ENCODE results near the gene TPI1. TPM values are rescaled to one million over a fixed set of nuclear protein-coding genes. Genes with fewer than 3 reads are reported as not detected.
"Not testable (repeated sequence)": the region's sequence is repeated elsewhere in the genome, so short reads cannot be mapped to it uniquely, and the experiment has no call there.

The TPI1 gene
- total RNA-seq, 1 donor from 2014 or later = 1,157 TPM

- intact Hi-C loops (cut with micrococcal nuclease) = no loop called here
These were observed 21.0 kb downstream of the TPI1 start for GRCh38 chr12:6888360-6888759.

GRCh38 chr12:6888794-6889193, 21.5 kb downstream of the TPI1 start:
- intact Hi-C loops (cut with micrococcal nuclease) = not testable (repeated sequence)

- intact Hi-C loops (cut with micrococcal nuclease) = loop anchor here (2.0 kb wide), 1 partner anchor 69 kb away; no protein-coding TSS in a partner anchor
These were observed 22.6 kb downstream of the TPI1 start for GRCh38 chr12:6889775-6890573.

GRCh38 chr12:6890789-6891645, 23.7 kb downstream of the TPI1 start:
- intact Hi-C loops (cut with micrococcal nuclease) = loop anchor here (1.0 to 2.0 kb wide), 6 partner anchors 13 to 68 kb away; partner anchors contain the start of genes ENO2, LRRC23, SPSB2 and TPI1

- intact Hi-C loops (cut with micrococcal nuclease) = loop anchor here (1.0 to 2.0 kb wide), 6 partner anchors 13 to 67 kb away; partner anchors contain the start of genes ENO2, LRRC23, SPSB2 and TPI1
These were observed 24.3 kb downstream of the TPI1 start for GRCh38 chr12:6891646-6892001.

GRCh38 chr12:6892683-6893082, 25.4 kb downstream of the TPI1 start:
- intact Hi-C loops (cut with micrococcal nuclease) = not testable (repeated sequence)

GRCh38 chr12:6894321-6894720, 27.0 kb downstream of the TPI1 start:
- intact Hi-C loops (cut with micrococcal nuclease) = no loop called here

- intact Hi-C loops (cut with micrococcal nuclease) = no loop called here
These were observed 29.6 kb downstream of the TPI1 start for GRCh38 chr12:6896846-6897435.

- intact Hi-C loops (cut with micrococcal nuclease) = no loop called here
These were observed 32.1 kb downstream of the TPI1 start for GRCh38 chr12:6899427-6899826.

- intact Hi-C loops (cut with micrococcal nuclease) = no loop called here
These were observed 32.6 kb downstream of the TPI1 start for GRCh38 chr12:6899837-6900519.

- intact Hi-C loops (cut with micrococcal nuclease) = no loop called here
These were observed 35.1 kb downstream of the TPI1 start for GRCh38 chr12:6902448-6902847.

GRCh38 chr12:6903722-6904121, 36.4 kb downstream of the TPI1 start:
- intact Hi-C loops (cut with micrococcal nuclease) = loop anchor here (1.0 to 2.0 kb wide), 6 partner anchors 11 to 240 kb away; partner anchors contain the start of genes ENO2, ING4, SPSB2 and USP5

GRCh38 chr12:6904280-6905276, 37.2 kb downstream of the TPI1 start, which contains the start of gene LRRC23:
Gene LRRC23, plus strand, starts transcription at chr12:6904822. Its CDS starts 812 bp downstream, at chr12:6905634.
- intact Hi-C loops (cut with micrococcal nuclease) = loop anchor here (1.0 to 2.0 kb wide), 6 partner anchors 10 to 241 kb away; partner anchors contain the start of genes ENO2, ING4, SPSB2 and USP5

- intact Hi-C loops (cut with micrococcal nuclease) = loop anchor here (2.0 kb wide), 1 partner anchor 33 kb away; no protein-coding TSS in a partner anchor
These were observed 38.2 kb downstream of the TPI1 start for GRCh38 chr12:6905414-6906040.

- intact Hi-C loops (cut with micrococcal nuclease) = not testable (repeated sequence)
These were observed 40.8 kb downstream of the TPI1 start for GRCh38 chr12:6908141-6908540.

GRCh38 chr12:6909421-6910145, 42.3 kb downstream of the TPI1 start:
- intact Hi-C loops (cut with micrococcal nuclease) = no loop called here

- intact Hi-C loops (cut with micrococcal nuclease) = no loop called here
These were observed 45.0 kb downstream of the TPI1 start for GRCh38 chr12:6912164-6912935.
